ENCODE measurements around the gene SHISA2. TPM values are rescaled to one million over a fixed set of nuclear protein-coding genes. Genes with fewer than 3 reads are reported as not detected.

Gene SHISA2
- total RNA-seq, 4 donors from 2014 or later = 0.25 to 2.0 (median 1.1) TPM

DNA sequence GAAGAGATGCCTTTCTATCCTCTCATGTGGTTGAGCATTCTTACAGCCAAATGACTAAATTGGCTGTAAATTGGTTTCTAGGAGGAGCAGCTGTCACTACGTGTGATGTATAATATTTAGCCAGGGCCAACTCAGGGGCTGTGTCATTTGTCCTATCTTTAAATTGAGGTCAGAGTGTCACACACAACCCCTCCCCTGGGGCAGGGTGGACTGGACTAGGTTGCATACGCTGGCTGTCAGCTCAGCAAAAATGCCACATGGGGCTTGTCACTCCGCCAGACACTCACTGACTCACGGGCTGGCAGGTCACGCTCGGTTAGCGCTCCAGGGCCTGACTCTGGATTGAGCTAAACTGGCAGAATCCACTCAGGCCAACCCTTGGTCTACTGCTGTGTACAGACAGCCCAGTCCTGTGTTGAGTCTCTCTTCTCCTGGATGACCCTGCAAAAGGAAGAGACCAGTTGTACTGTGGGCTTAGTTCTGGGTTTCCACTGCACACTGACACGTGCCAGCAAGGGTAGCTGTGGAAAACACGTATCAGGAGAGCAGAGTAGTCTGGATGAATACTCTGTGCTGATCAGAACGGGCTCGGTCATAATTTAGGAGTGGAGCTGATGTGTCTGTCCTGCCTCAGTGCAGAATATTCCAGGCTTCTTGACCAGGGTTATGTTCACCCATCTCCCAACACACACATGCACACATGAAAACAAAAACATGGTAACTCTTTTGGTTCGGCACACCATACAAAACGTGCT, 29.1 kb downstream of the SHISA2 start:
- ATAC-seq (ENCODE audit: low FRiP score) (peak; percentile 20), DNase-seq (ENCODE audit: low spot score) (no peak)

DNA sequence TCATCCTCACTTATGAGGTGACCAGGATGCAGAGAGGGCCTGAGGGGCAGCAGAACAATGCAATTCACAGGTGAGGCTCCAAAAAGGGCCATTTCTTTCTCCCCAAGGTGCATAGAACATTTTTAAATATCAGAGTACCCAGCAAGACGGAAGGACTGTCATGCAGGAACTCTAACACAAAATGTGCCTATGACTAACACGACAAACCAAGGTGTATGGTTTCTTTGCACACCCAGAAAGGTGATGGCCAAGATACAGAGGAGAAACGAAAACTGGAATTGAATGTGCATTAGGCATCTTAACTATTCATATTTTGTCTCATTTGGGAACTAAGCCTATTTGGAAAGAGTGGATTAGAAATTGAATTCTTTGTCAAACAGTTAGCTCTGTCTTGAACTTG, 29.9 kb downstream of the SHISA2 start:
- ATAC-seq (ENCODE audit: low FRiP score) (no peak), DNase-seq (ENCODE audit: low spot score) (no peak)
- TF ChIP-seq, protein P1, sequence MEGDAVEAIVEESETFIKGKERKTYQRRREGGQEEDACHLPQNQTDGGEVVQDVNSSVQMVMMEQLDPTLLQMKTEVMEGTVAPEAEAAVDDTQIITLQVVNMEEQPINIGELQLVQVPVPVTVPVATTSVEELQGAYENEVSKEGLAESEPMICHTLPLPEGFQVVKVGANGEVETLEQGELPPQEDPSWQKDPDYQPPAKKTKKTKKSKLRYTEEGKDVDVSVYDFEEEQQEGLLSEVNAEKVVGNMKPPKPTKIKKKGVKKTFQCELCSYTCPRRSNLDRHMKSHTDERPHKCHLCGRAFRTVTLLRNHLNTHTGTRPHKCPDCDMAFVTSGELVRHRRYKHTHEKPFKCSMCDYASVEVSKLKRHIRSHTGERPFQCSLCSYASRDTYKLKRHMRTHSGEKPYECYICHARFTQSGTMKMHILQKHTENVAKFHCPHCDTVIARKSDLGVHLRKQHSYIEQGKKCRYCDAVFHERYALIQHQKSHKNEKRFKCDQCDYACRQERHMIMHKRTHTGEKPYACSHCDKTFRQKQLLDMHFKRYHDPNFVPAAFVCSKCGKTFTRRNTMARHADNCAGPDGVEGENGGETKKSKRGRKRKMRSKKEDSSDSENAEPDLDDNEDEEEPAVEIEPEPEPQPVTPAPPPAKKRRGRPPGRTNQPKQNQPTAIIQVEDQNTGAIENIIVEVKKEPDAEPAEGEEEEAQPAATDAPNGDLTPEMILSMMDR (IDR thresholded peaks at IDR 0.05) = no peak

More for the DNA sequence above, 29.1 kb downstream of the SHISA2 start:
- TF ChIP-seq, protein P1 (IDR thresholded peaks at IDR 0.05) = no peak

DNA sequence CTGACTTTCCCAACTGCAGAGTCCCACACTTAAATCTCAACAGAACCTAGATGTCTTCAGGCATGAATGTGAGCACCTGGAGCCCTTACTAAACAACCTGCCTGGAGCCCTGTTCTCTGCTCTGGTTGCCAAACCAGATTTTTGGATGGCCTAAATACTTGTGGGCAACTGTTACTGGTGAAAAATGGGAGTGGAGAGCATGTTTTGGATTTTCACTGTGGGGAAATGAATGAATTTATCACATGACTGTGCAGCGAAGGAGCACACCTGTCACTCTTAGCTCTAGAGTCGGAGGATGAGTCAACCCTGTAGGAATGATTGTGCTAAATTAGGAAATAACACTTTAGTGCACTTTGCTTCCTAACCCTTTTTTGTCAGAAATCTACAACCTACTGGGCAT, 30.3 kb downstream of the SHISA2 start:
- TF ChIP-seq, protein P1 (IDR thresholded peaks at IDR 0.05) = no peak
- ATAC-seq (ENCODE audit: low FRiP score) (no peak), DNase-seq (ENCODE audit: low spot score) (no peak)

DNA sequence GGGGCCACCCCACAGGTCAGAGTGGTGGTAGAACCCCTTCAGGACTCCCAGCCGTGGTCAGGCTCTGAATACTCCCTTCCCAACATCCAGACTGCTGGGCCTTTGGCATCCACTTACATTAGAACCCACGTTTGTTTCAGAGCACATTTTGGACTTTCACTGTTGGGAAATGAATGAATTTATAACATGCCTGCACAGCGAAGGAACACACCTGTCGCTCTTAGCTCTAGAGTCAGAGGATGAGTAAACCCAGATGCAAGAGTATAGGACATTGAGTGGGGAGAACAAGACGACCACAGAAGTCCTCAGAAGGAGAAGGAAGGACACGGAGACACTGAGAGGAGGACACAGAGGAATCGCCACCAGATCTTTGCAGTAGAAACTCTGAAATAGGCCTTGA, 30.9 kb downstream of the SHISA2 start:
- TF ChIP-seq, protein P1 (IDR thresholded peaks at IDR 0.05) = no peak
- no peak for ATAC-seq (ENCODE audit: low FRiP score)
- DNase-seq (ENCODE audit: low spot score) = no peak

DNA sequence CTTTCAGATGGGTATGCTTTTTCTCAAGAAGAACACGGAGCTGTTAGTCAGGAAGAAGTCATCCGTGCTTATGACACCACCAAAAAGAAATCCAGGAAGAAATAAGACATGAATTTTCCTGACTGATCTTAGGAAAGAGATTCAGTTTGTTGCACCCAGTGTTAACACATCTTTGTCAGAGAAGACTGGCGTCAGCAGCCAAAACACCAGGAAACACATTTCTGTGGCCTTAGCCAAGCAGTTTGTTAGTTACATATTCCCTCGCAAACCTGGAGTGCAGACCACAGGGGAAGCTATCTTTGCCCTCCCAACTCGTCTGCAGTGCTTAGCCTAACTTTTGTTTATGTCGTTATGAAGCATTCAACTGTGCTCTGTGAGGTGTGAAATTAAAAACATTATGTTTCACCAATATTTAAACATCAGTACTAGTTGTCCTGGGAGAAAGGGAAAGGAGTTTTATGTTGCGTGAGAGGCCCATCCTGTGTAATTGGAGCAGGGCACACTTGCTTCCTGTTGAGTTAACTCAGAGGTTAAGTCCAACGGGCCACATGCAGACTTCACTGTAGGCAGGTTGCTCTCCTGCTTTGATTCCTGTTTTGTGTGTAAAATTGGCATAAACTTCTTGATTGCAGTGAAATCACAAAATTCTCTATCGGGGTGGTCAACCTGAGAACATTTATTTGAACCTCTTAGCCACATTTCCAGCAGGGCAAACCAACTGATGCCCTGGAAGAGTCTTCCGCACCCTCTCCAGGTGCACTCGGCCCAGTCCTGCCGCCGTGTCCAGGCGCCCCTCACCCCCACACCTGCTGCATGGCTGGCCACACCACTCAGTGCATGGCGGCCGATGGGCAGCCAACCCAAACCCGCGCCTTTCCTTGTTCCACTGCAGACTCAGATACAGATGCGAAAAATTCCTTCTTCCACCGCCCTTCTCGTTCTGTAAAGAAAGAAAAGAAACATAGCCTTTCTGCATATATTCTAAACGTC, 31.6 kb downstream of the SHISA2 start:
- no peak for DNase-seq (ENCODE audit: low spot score)
- TF ChIP-seq, protein P1 (IDR thresholded peaks at IDR 0.05) = no peak
- no peak for ATAC-seq (ENCODE audit: low FRiP score)

DNA sequence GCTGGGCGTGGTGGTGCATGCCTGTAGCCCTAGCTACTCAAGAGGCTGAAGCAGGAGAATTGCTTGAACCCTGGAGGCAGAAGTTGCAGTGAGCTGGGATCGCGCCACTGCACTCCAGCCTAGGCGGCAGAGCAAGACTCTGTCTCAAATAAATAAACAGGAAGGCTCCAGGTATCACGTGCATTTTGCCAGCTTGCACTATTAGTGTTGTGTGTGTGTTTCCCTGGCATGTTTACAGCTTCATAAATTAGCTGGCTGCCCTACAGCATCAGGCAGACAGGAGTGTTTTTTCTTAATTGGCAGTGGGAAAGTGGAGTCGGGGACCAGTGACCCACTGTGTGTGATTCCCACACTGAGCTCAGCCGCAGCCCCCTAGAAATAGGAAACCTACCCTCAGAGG, 32.6 kb downstream of the SHISA2 start:
- DNase-seq (ENCODE audit: low spot score) (no peak), ATAC-seq (ENCODE audit: low FRiP score) (no peak)
- TF ChIP-seq, protein P1 (IDR thresholded peaks at IDR 0.05) = no peak
